Thoracic aorta (tissue), 2 donors: ENCODE results near the gene MDK. TPM values are rescaled to one million over a fixed set of nuclear protein-coding genes. Genes with fewer than 3 reads are reported as not detected.
"Not testable (repeated sequence)": the region's sequence is repeated elsewhere in the genome, so short reads cannot be mapped to it uniquely, and the experiment has no call there.

ENCODE experiments used
- ATAC-seq: fragments of 150-250 bp; one replicate; pipeline ENCODE4 v1.8.0; 2017; ENCODE audit warnings: low read depth; ENCODE audit not compliant: insufficient number of reproducible peaks, low FRiP score
- DNase-seq: peaks from one replicate; pipeline ENCODE4 v3.0.0-alpha.2; 2020; ENCODE audit warnings: low spot score
- H3K27ac ChIP-seq, 2 donors: fragments of 200-600 bp; sonication (generic); 1 replicate in 1 of 2; 2 replicates in 1 of 2; pipeline ENCODE4 v1.5.1; 2016; ENCODE audit warnings: mild to moderate bottlenecking in 2 of 2, moderate library complexity in 2 of 2
- H3K27me3 ChIP-seq: fragments of 200-600 bp; sonication (generic); replicated peaks from 2 replicates; pipeline ENCODE4 v1.6.0; 2016; ENCODE audit warnings: mild to moderate bottlenecking; ENCODE audit not compliant: insufficient read depth
- H3K36me3 ChIP-seq: fragments of 200-600 bp; sonication (generic); one replicate; pipeline ENCODE4 v1.5.1; 2016
- H3K4me1 ChIP-seq, 2 donors: fragments of 200-600 bp; sonication (generic); 1 replicate in 1 of 2; 2 replicates in 1 of 2; pipeline versions ENCODE4 v1.5.1 to v1.6.0; 2016; ENCODE audit warnings: low read depth in 2 of 2, mild to moderate bottlenecking in 1 of 2; ENCODE audit not compliant: control insufficient read depth in 1 of 2
- H3K4me3 ChIP-seq: fragments of 200-600 bp; sonication (generic); 2 replicates; pipeline ENCODE4 v1.5.1; 2016; ENCODE audit warnings: mild to moderate bottlenecking
- H3K9me3 ChIP-seq: fragments of 200-600 bp; sonication (generic); 2 replicates; pipeline ENCODE4 v1.5.1; 2016
- CTCF ChIP-seq: fragments of 200-600 bp; sonication (generic); IDR thresholded peaks from one replicate; pipeline ENCODE4 v1.5.1; 2019; ENCODE audit warnings: antibody characterized with exemption
- total RNA-seq, 2 donors: library from RNA; depleted of rRNA; stranded (reverse); fragments of >200 nt; gene quantifications; one replicate each; pipeline versions ENCODE4 v1.1.0 to v1.2.3, GENCODE V29; 2016

The MDK gene
- total RNA-seq, 2 donors from 2014 or later: 13.5 to 21.0 TPM

- no peak for DNase-seq
- H3K27ac ChIP-seq: no peak overlapping the region
- peaks cover 0 to 9% of the 10 kb centered on the region in 2 donors for H3K4me1 ChIP-seq
- H3K27me3 ChIP-seq: no peaks in the 10 kb centered on the region
- peak; percentile 76 for TF ChIP-seq CTCF
- no peaks in the 10 kb centered on the region for H3K9me3 ChIP-seq
- ATAC-seq: no peak
- H3K4me3 ChIP-seq: no peak overlapping the region
- peaks cover 21% of the 10 kb centered on the region for H3K36me3 ChIP-seq
Measured at GRCh38 chr11:46369458-46370152, 11.9 kb upstream of the MDK start.

GRCh38 chr11:46370253-46370652 is 11.2 kb upstream of the MDK start:
- Histone ChIP-seq H3K4me1 (peaks cover 0 to 9% of the 10 kb centered on the region in 2 donors), H3K36me3 (peaks cover 27% of the 10 kb centered on the region)
- no peak for ATAC-seq

GRCh38 chr11:46371262-46371661 is 10.2 kb upstream of the MDK start:
- not testable (repeated sequence) for H3K27me3 ChIP-seq, ATAC-seq, DNase-seq, H3K27ac ChIP-seq, H3K9me3 ChIP-seq, H3K4me1 ChIP-seq, H3K4me3 ChIP-seq
- peaks cover 36% of the 10 kb centered on the region for H3K36me3 ChIP-seq

More at GRCh38 chr11:46370253-46370652, 11.2 kb upstream of the MDK start:
- TF ChIP-seq CTCF: no peak
- Histone ChIP-seq H3K27ac (no peak overlapping the region), H3K9me3 (no peaks in the 10 kb centered on the region), H3K4me3 (no peak overlapping the region), H3K27me3 (no peaks in the 10 kb centered on the region)
- no peak for DNase-seq

GRCh38 chr11:46372086-46372485 is 9.4 kb upstream of the MDK start:
- no peak overlapping the region for H3K27ac ChIP-seq
- TF ChIP-seq CTCF: no peak
- ATAC-seq (no peak), DNase-seq (no peak)
- H3K9me3 ChIP-seq: no peaks in the 10 kb centered on the region
- no peak overlapping the region for H3K4me3 ChIP-seq
- peaks cover 0 to 6% of the 10 kb centered on the region in 2 donors for H3K4me1 ChIP-seq
- no peaks in the 10 kb centered on the region for H3K27me3 ChIP-seq
- peaks cover 42% of the 10 kb centered on the region for H3K36me3 ChIP-seq

GRCh38 chr11:46372501-46372900 is 9.0 kb upstream of the MDK start:
- H3K27me3 ChIP-seq, H3K27ac ChIP-seq, H3K4me3 ChIP-seq, H3K9me3 ChIP-seq, ATAC-seq, H3K4me1 ChIP-seq, DNase-seq: not testable (repeated sequence)
- peaks cover 42% of the 10 kb centered on the region for H3K36me3 ChIP-seq

GRCh38 chr11:46373787-46374740 is 7.4 kb upstream of the MDK start:
- H3K27ac ChIP-seq: no peak overlapping the region
- no peaks in the 10 kb centered on the region for H3K4me1 ChIP-seq
- no peak for TF ChIP-seq CTCF
- DNase-seq: no peak
- no peaks in the 10 kb centered on the region for H3K27me3 ChIP-seq
- ATAC-seq: no peak
- H3K36me3 ChIP-seq: peaks cover 42% of the 10 kb centered on the region
- no peaks in the 10 kb centered on the region for H3K9me3 ChIP-seq
- no peak overlapping the region for H3K4me3 ChIP-seq
